NT2/D1 (cell line): ENCODE measurements around the gene ALG1L2.
"Not testable (repeated sequence)": the region's sequence is repeated elsewhere in the genome, so short reads cannot be mapped to it uniquely, and the experiment has no call there.

Experiments used
- DNase-seq: peaks from one replicate; pipeline ENCODE4 v3.0.0-alpha.2; 2011; ENCODE audit warnings: low read depth, low spot score
- H3K27me3 ChIP-seq: 2 replicates; pipeline ENCODE4 v1.6.0; 2011; ENCODE audit warnings: mild to moderate bottlenecking; ENCODE audit not compliant: insufficient read length, insufficient read depth
- H3K36me3 ChIP-seq: 2 replicates; pipeline ENCODE4 v1.6.1; 2011; ENCODE audit warnings: mild to moderate bottlenecking, low read length, mixed read lengths; ENCODE audit not compliant: insufficient read depth, insufficient read length
- H3K4me1 ChIP-seq: 2 replicates; pipeline ENCODE4 v1.5.1; 2011; ENCODE audit not compliant: insufficient read depth, insufficient read length
- H3K4me3 ChIP-seq: 2 replicates; pipeline ENCODE4 v1.5.1; 2011; ENCODE audit warnings: low read depth; ENCODE audit not compliant: insufficient read length
- H3K9ac ChIP-seq: 2 replicates; pipeline ENCODE4 v1.6.0; 2011; ENCODE audit warnings: low read depth; ENCODE audit not compliant: insufficient read length
- H3K9me3 ChIP-seq: 2 replicates; pipeline ENCODE4 v1.5.1; 2011; ENCODE audit warnings: mild to moderate bottlenecking, low read length; ENCODE audit not compliant: insufficient read depth
- SUZ12 ChIP-seq: IDR thresholded peaks from 2 replicates; pipeline ENCODE4 v1.6.1; 2011; ENCODE audit not compliant: insufficient read length, insufficient read depth; ENCODE audit errors: extremely low read depth
- YY1 ChIP-seq: IDR thresholded peaks from 2 replicates; pipeline ENCODE4 v1.6.1; 2011; ENCODE audit not compliant: insufficient read length, insufficient read depth
- ZNF274 ChIP-seq: IDR thresholded peaks from 2 replicates; pipeline ENCODE4 v1.6.1; 2011; ENCODE audit warnings: mild to moderate bottlenecking, low read depth, low read length

The ALG1L2 gene, protein sequence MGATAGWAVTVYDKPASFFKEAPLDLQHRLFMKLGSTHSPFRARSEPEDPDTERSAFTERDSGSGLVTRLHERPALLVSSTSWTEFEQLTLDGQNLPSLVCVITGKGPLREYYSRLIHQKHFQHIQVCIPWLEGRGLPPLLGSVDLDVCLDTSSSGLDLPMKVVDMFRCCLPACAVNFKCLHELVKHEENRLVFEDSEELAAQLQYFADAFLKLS

DNA sequence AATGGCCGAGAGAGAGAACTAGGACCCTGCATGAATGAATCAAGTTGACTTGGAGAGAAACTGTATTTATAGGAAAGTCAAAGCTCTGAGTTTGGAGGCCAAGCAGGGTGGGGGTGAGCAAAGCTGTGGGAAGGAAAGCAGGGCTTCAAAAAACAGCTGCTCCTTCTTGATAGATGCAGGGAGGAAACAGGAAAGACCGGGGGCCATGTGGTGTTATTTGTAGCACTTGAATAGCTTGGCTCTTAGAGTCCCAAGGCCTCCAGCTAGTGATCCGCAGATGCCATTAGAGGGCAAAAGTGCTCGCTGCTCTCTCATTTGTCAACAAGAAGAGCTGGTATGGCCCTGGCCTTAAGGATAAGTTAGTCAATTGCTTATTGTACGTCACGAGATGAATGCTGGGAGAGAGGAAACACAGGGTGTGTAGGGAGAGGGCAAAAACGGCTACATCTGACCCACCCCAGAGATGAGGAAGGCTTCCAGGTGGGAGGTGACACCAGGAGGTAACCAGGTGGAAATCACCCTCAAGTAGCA, at the start of gene ALG1L2:
Gene ALG1L2, plus strand, starts transcription at position 481 of the 531 bp plus-strand sequence. CDS start 186 bp downstream, outside the sequence.
- no peak for DNase-seq
- Histone ChIP-seq H3K9me3 (no peaks in the 10 kb centered on the region), H3K4me1 (no peaks in the 10 kb centered on the region), H3K4me3 (no peak within 1 kb of the TSS), H3K9ac (no peak within 1 kb of the TSS), H3K36me3 (no peaks in the 10 kb centered on the region), H3K27me3 (no peaks in the 10 kb centered on the region)
- TF ChIP-seq ZNF274 (no peak), YY1 (no peak), SUZ12 (no peak)

DNA sequence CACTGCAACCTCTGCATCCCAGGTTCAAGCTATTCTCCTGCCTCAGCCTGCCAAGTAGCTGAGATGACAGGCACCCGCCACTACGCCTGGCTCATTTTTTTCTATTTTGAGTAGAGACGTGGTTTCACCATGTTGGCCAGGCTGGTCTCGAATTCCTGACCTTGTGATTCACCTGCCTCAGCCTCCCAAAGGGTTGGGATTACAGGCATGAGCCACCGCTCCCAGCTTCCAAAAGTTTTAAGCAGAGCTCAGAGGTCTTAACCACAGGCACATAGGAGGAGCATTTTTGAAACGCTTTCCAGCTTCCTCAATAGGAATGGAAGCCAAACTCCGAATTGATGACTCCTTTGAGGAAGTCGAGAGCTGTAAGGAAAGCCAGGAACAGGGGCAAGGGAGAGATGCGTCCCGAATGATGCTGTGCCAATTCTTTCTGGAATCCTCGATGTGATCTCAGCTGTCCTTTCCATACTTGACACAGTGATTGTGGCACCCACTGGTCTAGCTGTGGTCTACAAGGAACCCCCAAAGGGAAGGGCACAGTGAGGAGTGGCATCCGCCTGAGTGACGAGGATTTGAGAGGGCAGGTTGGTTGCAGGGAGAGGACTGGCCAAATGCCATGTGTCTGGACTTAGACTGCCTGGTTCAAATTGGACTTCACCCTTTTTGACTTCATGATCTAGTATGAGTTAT, 44.4 kb upstream of the ALG1L2 start:
- not testable (repeated sequence) for H3K9me3 ChIP-seq, H3K4me3 ChIP-seq, H3K27me3 ChIP-seq, H3K4me1 ChIP-seq, H3K9ac ChIP-seq, DNase-seq, H3K36me3 ChIP-seq

DNA sequence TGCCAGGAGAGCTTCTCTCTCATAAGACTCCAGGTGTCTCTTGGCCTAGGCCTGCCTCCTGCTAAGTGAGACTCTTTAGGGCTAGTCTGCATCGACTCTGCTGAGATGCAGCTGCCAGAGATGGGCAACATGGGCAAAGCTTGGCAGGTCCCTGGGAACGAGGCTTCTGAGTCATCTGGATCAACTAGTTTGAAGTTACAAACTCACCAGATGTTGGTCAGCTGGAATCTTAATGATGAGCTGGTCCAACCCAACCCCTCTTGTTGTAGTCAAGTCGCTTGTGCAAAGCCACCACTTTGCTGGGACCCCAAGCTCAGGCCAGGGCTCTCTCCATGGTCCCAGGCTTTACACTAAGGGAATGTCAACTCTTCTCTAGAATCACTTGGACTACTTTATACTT, 38.9 kb upstream of the ALG1L2 start:
- H3K9ac ChIP-seq, H3K27me3 ChIP-seq, H3K36me3 ChIP-seq, H3K4me1 ChIP-seq, H3K9me3 ChIP-seq, H3K4me3 ChIP-seq, DNase-seq: not testable (repeated sequence)

DNA sequence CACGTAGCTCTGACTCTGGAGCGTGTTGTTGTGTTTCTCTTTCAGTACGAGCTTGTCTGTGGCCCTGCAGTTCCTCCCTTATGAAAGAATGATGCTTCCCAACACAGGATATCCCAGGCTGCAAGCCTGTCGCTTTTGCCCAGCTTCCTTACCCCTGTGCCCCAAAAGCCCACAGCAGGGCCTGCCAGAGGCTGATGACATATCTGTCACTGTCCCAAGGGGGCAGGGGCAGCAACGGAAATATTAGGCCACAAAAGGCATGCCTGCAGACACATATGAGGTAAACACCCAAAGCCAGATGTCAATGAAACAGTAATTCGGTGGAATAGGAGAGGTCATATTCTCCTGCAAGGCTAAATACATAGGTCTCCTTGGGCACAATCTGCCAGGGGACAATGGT, 38.0 kb upstream of the ALG1L2 start:
- H3K9me3 ChIP-seq, H3K4me1 ChIP-seq, H3K4me3 ChIP-seq, DNase-seq, H3K9ac ChIP-seq, H3K36me3 ChIP-seq, H3K27me3 ChIP-seq: not testable (repeated sequence)

DNA sequence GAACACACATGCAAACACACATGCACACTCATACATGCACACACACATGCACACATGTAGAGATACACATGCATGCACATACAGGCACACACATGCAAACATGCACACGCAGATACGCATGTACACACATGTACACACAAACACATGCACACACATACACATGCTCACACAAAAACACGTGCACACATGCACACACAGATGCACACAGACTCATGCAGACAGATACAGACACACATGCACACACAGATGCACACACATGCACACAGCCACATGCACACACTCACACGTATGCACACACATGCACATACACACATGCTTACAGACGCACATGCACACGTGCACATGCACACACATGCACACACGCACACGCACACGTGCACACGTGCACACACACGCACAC, 37.3 kb upstream of the ALG1L2 start:
- Histone ChIP-seq H3K9me3 (no peaks in the 10 kb centered on the region), H3K4me3 (no peak overlapping the region), H3K9ac (no peak overlapping the region), H3K27me3 (no peaks in the 10 kb centered on the region), H3K36me3 (no peaks in the 10 kb centered on the region), H3K4me1 (no peaks in the 10 kb centered on the region)
- no peak for DNase-seq
- no peak for TF ChIP-seq SUZ12
- TF ChIP-seq YY1: no peak
- TF ChIP-seq ZNF274: no peak

DNA sequence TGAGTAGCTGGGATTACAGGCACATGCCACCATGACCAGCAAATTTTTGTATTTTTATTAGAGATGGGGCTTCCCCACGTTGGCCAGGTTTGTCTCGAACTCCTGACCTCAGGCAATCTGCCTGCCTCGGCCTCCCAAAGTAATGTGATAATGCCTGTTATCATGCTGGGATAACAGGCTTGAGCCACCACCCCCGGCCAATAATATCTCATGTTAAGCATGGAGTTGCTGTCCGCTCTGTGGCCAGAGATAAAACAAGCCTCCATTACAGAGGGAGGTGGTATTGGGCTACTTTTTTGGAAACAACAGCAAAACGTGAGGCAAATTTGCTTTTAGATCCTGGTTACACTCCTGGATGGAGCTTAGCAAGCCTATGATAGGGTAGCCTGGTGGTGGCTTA, 32.9 kb upstream of the ALG1L2 start:
- Histone ChIP-seq H3K9ac (no peak overlapping the region), H3K36me3 (no peaks in the 10 kb centered on the region), H3K27me3 (no peaks in the 10 kb centered on the region), H3K9me3 (no peaks in the 10 kb centered on the region), H3K4me3 (no peak overlapping the region), H3K4me1 (no peaks in the 10 kb centered on the region)
- TF ChIP-seq ZNF274 (no peak), YY1 (no peak), SUZ12 (no peak)
- no peak for DNase-seq

DNA sequence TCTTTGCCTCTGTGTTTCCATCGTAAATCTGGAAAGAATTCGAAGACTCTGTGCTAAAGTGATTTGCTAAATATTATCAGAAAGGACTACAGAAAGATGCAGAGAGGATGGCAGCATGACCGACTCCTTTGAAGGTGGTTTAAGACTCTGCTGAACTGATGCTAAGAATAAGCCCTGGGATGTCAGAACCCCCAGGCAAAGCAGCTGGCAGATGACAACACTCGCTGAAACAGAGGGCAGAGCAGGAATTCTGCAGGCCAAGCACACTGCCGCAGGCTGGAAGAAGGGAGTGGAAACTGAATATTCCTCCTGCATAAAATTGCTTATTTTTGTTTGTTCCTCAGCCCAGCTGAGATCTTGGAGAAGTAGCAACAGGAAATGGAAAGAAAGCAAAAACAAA, 29.3 kb upstream of the ALG1L2 start:
- DNase-seq: not testable (repeated sequence)

DNA sequence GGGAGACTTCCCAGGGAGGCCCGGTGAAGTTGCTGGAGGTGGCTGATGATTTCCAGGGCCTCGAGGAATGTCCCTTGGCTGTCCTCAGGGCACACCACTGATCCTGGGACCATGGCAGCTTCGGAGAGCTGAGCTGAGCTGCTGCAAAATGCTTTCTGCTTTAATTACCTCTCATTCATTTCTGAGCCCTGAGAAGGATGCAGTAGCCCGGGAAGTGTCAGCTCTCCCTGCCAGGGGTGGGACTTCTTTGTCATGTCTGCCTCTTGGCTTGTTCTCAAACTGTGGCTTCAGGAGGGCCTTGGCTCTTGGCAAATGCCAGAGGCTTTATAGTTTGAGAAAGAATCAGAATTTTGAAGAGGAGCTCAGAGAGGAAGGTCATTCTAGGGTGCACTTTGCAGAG, 28.7 kb upstream of the ALG1L2 start:
- DNase-seq, H3K9me3 ChIP-seq, H3K36me3 ChIP-seq, H3K4me3 ChIP-seq, H3K9ac ChIP-seq, H3K4me1 ChIP-seq, H3K27me3 ChIP-seq: not testable (repeated sequence)

More for the DNA sequence above, 29.3 kb upstream of the ALG1L2 start:
- not testable (repeated sequence) for H3K36me3 ChIP-seq, H3K9me3 ChIP-seq, H3K27me3 ChIP-seq, H3K4me3 ChIP-seq, H3K9ac ChIP-seq, H3K4me1 ChIP-seq

DNA sequence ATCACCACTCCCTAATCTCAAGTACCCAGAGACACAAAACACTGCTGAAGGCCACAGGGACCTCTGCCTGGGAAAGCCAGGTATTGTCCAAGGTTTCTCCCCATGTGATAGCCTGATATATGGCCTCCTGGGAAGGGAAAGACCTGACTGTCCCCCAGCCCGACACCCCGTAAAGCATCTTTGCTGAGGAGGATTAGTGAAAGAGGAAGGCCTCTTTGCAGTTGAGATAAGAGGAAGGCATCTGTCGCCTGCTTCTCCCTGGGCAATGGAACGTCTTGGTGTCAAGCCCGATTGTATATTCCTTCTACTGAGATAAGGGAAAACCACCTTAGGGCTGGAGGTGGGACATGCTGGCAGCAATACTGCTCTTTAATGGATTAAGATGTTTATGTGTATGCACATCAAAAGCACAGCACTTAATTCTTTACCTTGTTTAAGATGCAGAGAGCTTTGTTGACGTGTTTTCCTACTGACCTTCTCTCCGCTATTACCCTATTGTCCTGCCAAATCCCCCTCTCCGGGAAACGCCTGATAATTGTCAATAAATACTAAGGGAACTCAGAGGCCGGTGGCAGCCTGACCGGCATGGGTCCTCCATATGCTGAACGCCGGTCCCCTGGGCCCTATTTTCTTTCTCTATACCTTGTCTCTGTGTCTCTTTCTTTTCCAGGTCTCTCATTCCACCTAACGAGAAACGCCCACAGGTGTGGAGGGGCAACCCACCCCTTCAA, 23.9 kb upstream of the ALG1L2 start:
- H3K27me3 ChIP-seq, H3K4me3 ChIP-seq, H3K4me1 ChIP-seq, H3K9me3 ChIP-seq, H3K9ac ChIP-seq, DNase-seq, H3K36me3 ChIP-seq: not testable (repeated sequence)

DNA sequence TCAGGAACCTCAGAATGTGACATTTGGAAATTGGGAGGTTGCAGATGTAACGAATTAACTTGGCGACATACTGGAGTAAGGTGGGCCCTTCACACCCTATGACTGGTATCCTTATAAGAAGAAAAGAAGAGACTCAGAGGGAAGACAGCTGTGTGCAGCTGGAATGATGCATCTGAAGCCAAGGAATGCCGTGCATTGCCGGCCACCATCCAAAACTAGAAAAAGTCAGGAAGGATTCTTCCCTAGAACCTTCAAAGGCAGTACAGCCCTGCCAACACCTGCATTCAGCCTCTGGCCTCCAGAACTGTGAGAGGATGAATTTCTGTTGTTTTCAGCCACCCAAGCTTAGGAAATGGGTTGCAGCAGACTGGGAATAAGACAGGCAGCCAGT, 23.4 kb upstream of the ALG1L2 start:
- DNase-seq: not testable (repeated sequence)

DNA sequence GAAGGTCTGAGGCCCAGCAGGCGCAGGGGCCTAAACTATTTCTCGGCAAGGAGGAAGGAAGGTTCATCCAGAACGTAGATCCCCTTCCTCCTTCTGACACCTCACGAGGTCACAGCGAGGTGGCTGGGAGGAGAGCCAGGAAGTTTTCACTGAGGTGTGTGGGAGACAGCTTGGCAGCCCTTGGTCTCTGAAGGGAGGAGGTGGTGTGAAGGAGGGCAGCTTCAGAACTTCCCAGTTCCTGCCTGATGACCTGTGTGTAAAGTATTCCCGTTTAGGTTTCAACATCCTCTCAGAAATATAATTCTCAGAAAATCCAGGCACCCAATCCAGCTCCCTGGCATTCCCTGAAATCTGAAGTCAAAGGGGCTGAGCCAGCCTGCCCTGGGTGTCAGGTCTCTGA, 22.9 kb upstream of the ALG1L2 start:
- H3K4me3 ChIP-seq, H3K27me3 ChIP-seq, H3K9me3 ChIP-seq, H3K4me1 ChIP-seq, DNase-seq, H3K36me3 ChIP-seq, H3K9ac ChIP-seq: not testable (repeated sequence)

More for the DNA sequence above, 23.4 kb upstream of the ALG1L2 start:
- H3K9ac ChIP-seq, H3K4me3 ChIP-seq, H3K27me3 ChIP-seq, H3K4me1 ChIP-seq, H3K36me3 ChIP-seq, H3K9me3 ChIP-seq: not testable (repeated sequence)
